GM10248 (cell line): ENCODE results near the gene SIGLEC10.
"Not testable (repeated sequence)": the region's sequence is repeated elsewhere in the genome, so short reads cannot be mapped to it uniquely, and the experiment has no call there.

Source experiments
- CTCF ChIA-PET: fragments of 300-600 bp; sonication (Branson Sonifier 250); formaldehyde crosslinking; extraction: SDS; loops from one replicate; lab custom pipeline; 2021; ENCODE audit warnings: antibody characterized with exemption; lab: Yijun Ruan, JAX
- POLR2A ChIA-PET: fragments of 350-650 bp; sonication (Branson Sonifier 250); formaldehyde crosslinking; extraction: SDS; loops from one replicate; lab custom pipeline; 2020; ENCODE audit warnings: antibody characterized with exemption; lab: Yijun Ruan, JAX
- DNase-seq: peaks from one replicate; pipeline ENCODE4 v3.0.0; 2012; ENCODE audit errors: extremely low spot score
- CTCF ChIP-seq: IDR thresholded peaks from 2 replicates; pipeline ENCODE4 v1.5.1; 2012; ENCODE audit warnings: mild to moderate bottlenecking, low read depth; ENCODE audit errors: extremely low read depth, missing control alignments, control extremely low read depth

Gene SIGLEC10

DNA sequence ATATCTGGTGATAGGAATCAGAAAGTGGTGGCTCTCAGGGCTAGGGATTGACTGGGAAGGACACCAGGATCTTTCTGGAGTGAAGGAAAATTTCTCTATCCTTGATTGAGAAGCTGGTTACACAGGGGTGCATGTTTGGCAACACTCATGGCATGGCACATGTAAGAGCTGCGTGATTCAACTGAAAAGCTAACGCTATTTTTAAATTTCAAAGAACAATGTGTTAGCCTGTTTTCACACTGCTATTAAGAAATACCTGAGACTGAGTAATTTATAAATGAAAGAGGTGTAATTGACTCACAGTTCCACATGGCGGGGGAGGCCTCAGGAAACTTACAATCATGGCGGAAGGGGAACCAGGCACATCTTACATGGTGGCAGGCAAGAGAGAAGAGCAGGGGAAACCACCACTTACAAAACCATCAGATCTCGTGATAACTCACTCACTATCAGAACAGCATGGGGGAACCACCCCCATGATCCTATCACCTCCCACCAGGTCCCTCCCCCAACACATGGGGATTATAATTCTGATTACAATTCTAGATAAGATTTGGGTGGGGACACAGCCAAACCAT lies 33.4 kb upstream of the SIGLEC10 start:
- DNase-seq = no peak
- POLR2A ChIA-PET = no interaction called here
- TF ChIP-seq CTCF = no peak
- CTCF ChIA-PET = interaction anchor here (1.0 to 2.4 kb wide), 3 partner anchors 22 to 65 kb away, joined by 3 to 8 read pairs (median 5); no protein-coding TSS in a partner anchor

DNA sequence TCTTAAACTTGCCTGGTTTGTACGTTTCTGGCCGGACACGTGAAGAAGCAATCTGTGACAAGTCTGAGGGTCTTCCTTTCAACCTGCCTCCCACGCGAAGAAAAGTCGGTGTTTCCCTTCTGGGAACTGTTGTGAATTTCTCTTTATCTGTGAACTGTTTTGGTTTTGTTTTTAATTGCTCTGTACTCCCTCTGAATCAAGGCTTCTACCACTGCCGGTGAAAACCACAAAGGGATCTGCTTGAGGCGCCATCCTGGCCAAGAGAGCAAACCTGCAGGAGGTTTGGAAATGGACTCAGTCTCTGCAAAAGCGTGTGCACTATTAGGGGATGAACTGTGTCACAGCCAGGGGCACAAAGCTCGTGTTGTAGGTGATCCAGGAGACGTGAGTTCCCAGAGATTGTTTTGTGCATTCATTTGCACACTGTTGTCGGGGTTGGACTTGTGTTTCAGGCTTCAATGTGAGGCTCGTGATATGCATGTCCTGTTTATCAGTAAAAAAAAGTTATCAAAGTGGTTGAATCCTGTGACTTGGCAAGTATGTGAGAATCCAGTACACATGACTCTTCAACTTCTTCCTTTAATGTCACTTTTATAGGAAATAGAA lies 31.1 kb upstream of the SIGLEC10 start:
- CTCF ChIA-PET = interaction anchor here (2.4 to 3.0 kb wide), 3 partner anchors 11 to 27 kb away, joined by 8 to 12 read pairs (median 10); no protein-coding TSS in a partner anchor
- DNase-seq = no peak

DNA sequence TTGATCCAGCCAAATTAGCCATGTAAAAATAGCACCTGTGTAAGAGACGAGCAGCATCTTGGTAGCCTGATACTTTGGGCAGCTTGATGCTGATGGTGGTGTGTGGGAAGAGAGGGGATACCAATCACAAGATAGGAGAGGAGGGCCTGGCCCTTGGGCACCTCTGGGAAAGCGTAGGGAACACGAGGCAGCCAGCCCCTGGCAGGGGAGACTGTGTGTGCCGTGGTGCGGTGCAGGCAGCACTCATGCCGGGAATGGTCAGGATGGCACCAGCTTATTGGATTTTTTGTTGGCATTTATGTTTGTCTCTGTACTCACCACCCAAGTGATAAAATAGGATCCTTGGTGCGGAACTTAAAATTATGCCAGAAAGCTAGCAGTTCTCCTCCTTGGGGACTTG lies 30.6 kb upstream of the SIGLEC10 start:
- no peak for DNase-seq
- ChIA-PET POLR2A (no interaction called here), CTCF (interaction anchor here (1.3 to 3.0 kb wide), 4 partner anchors 11 to 68 kb away, joined by 3 to 12 read pairs (median 8); no protein-coding TSS in a partner anchor)
- TF ChIP-seq CTCF = no peak

More for the DNA sequence above, 31.1 kb upstream of the SIGLEC10 start:
- POLR2A ChIA-PET = no interaction called here
- no peak for TF ChIP-seq CTCF

GRCh38 chr19:51447510-51447909 lies 30.1 kb upstream of the SIGLEC10 start:
- POLR2A ChIA-PET, DNase-seq: not testable (repeated sequence)
- CTCF ChIA-PET = interaction anchor here (1.3 to 3.0 kb wide), 4 partner anchors 10 to 68 kb away, joined by 3 to 12 read pairs (median 8); no protein-coding TSS in a partner anchor

GRCh38 chr19:51441410-51442390 lies 24.3 kb upstream of the SIGLEC10 start:
- POLR2A ChIA-PET = no interaction called here
- no peak for TF ChIP-seq CTCF
- DNase-seq = peak; percentile 78
- CTCF ChIA-PET = interaction anchor here (0.8 to 7.0 kb wide), 11 partner anchors 11 to 220 kb away, joined by 3 to 109 read pairs (median 3); partner anchors contain the start of gene SIGLEC10

- ChIA-PET CTCF (interaction anchor here (0.6 to 7.0 kb wide), 13 partner anchors 12 to 221 kb away, joined by 3 to 109 read pairs (median 3); partner anchors contain the start of gene SIGLEC10), POLR2A (no interaction called here)
- no peak for DNase-seq
- TF ChIP-seq CTCF = no peak
Measured at GRCh38 chr19:51440846-51441409, 23.5 kb upstream of the SIGLEC10 start.
